ENCODE data around the gene KRT26. TPM values are rescaled to one million over a fixed set of nuclear protein-coding genes. Genes with fewer than 3 reads are reported as not detected.

Gene KRT26, protein sequence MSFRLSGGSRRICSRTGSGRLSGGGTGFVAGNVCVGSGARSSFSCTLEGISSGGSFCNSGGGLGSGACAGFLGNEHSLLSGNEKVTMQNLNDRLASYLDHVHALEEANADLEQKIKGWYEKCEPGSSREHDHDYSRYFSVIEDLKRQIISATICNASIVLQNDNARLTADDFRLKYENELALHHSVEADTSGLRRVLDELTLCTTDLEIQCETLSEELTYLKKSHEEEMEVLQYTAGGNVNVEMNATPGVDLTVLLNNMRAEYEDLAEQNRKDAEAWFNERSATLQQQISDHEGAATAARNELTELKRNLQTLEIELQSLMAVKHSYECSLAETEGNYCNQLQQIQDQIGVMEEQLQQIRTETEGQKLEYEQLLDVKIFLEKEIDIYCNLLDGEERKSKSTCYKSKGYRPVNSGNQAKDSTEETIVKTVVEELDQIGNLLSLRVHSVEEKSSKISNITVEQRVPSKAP
- total RNA-seq (2022; extraction: Qiagen RNA extraction) = not detected in 5 replicates

DNA sequence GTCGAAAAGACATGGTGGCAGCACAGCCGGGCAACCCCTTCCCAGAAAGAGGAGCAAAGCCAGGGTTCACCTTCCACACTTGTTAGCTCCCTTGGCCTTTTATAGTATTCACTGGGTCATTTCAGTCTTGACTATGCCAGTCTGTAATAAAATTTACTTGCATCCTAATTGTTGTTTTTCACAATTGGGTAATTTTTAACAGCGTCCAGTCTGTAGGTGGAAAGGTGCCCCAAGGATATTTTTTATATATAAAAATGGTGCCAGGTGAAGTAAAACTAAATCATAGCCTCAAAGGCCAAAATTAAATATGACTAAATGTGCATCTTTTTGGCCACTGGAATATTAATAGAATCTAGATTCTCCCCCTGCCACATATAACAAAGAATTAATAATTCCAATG is at the start of gene KRT26:
Gene KRT26, minus strand, starts transcription at position 101 of the 400 bp plus-strand sequence. Its CDS starts 88 bp downstream, at position 13.

GRCh38 chr17:40799859-40800258 is 27.9 kb upstream of the KRT26 start, which contains the start of gene KRT28:
Gene KRT28, minus strand, starts transcription at chr17:40799959. Its CDS starts 66 bp downstream, at chr17:40799893.

DNA sequence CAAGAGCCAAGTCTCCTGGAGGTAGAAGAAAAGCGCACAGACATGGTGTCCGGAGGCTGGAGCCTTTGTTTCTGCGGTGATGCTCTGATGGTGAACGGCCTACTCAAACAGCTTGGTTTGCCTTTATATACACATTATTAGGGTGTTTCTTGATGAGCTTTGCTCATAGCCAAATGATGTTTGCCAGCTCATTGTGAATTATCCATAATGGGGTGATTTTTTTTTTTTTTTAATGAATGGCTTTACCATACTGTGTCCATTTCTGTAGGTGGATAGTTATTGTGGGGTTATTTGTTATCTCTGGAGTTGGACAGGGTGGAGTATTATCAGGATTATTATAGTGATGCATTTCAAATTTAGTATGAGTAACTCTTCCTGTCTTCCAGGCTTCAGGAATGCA is 10.4 kb upstream of the KRT26 start, which contains the start of gene KRT27:
Gene KRT27, minus strand, starts transcription at position 101 of the 400 bp plus-strand sequence. Its CDS starts 57 bp downstream, at position 44.

GRCh38 chr17:40755231-40755630 is 16.8 kb downstream of the KRT26 start, which contains the start of gene KRT25:
Gene KRT25, minus strand, starts transcription at chr17:40755331. Its CDS starts 60 bp downstream, at chr17:40755271.

Other genes starting within 250 kb of the KRT26 start
- gene CCR7, start 206.7 kb downstream of the KRT26 start, total RNA-seq (2022; extraction: Qiagen RNA extraction) = 0.73 to 1.5 TPM (median 0.97 TPM) in 5 replicates
- 103 to 112 TPM (median 105 TPM) in 5 replicates for gene SMARCE1, start 124.4 kb downstream of the KRT26 start, total RNA-seq (2022; extraction: Qiagen RNA extraction)
- gene KRT222, start 107.0 kb downstream of the KRT26 start, total RNA-seq (2022; extraction: Qiagen RNA extraction) = 0.31 to 0.58 TPM (median 0.43 TPM) in 4 of 5 replicates, not detected in the other
- gene KRT24, start 68.4 kb downstream of the KRT26 start, total RNA-seq (2022; extraction: Qiagen RNA extraction) = not detected in 5 replicates
- gene KRT25, start 16.9 kb downstream of the KRT26 start, total RNA-seq (2022; extraction: Qiagen RNA extraction) = not detected in 5 replicates
- gene KRT27, start 10.3 kb upstream of the KRT26 start, total RNA-seq (2022; extraction: Qiagen RNA extraction) = 0.06 TPM in 1 of 5 replicates, not detected in the others
- not detected in 5 replicates for gene KRT28, start 27.8 kb upstream of the KRT26 start, total RNA-seq (2022; extraction: Qiagen RNA extraction)
- gene KRT10, start 50.4 kb upstream of the KRT26 start, total RNA-seq (2022; extraction: Qiagen RNA extraction) = 61.8 to 120 TPM (median 113 TPM) in 5 replicates
- not detected in 5 replicates for gene KRT12, start 95.0 kb upstream of the KRT26 start, total RNA-seq (2022; extraction: Qiagen RNA extraction)
- gene KRT20, start 113.0 kb upstream of the KRT26 start, total RNA-seq (2022; extraction: Qiagen RNA extraction) = 0.14 to 0.41 TPM (median 0.17 TPM) in 5 replicates
- gene KRT23, start 165.4 kb upstream of the KRT26 start, total RNA-seq (2022; extraction: Qiagen RNA extraction) = 0.08 to 0.29 TPM (median 0.11 TPM) in 4 of 5 replicates, not detected in the other
- gene KRT39, start 194.7 kb upstream of the KRT26 start, total RNA-seq (2022; extraction: Qiagen RNA extraction) = not detected in 5 replicates
- not detected in 5 replicates for gene KRT40, start 212.1 kb upstream of the KRT26 start, total RNA-seq (2022; extraction: Qiagen RNA extraction)
- not detected in 5 replicates for gene KRTAP3-3, start 222.0 kb upstream of the KRT26 start, total RNA-seq (2022; extraction: Qiagen RNA extraction)
- 0.26 to 0.44 TPM (median 0.29 TPM) in 5 replicates for gene KRTAP3-2, start 227.7 kb upstream of the KRT26 start, total RNA-seq (2022; extraction: Qiagen RNA extraction)
- gene KRTAP3-1, start 236.9 kb upstream of the KRT26 start, total RNA-seq (2022; extraction: Qiagen RNA extraction) = 0.24 TPM in 1 of 5 replicates, not detected in the others

Data from A549 treated with Hydrocortisone at 1 μM for 4 hours (cell line).